Sigmoid colon (tissue), 7 donors: Measurements from ENCODE around the gene PHF10. TPM values are rescaled to one million over a fixed set of nuclear protein-coding genes. Genes with fewer than 3 reads are reported as not detected.

ENCODE experiments used
- DNase-seq: peaks from one replicate; pipeline ENCODE4 v3.0.0-alpha.2; 2019
- H3K27ac ChIP-seq, 4 donors: fragments of 200-600 bp; sonication (generic); one replicate each; pipeline ENCODE4 v1.5.1; 2016 to 2019; ENCODE audit warnings: mild to moderate bottlenecking in 1 of 4
- H3K27me3 ChIP-seq, 3 donors: fragments of 200-600 bp; sonication (generic); one replicate each; pipeline ENCODE4 v1.5.1; 2019; ENCODE audit warnings: mild to moderate bottlenecking in 1 of 3
- H3K36me3 ChIP-seq, 4 donors: fragments of 200-600 bp; sonication (generic); one replicate each; pipeline ENCODE4 v1.5.1; 2016 to 2019
- H3K4me1 ChIP-seq, 4 donors: fragments of 200-600 bp; sonication (generic); one replicate each; pipeline ENCODE4 v1.5.1; 2017 to 2019
- H3K4me3 ChIP-seq, 4 donors: fragments of 200-600 bp; sonication (generic); one replicate each; pipeline ENCODE4 v1.5.1; 2017 to 2019; ENCODE audit warnings: mild to moderate bottlenecking in 2 of 4, moderate library complexity in 1 of 4
- H3K9me3 ChIP-seq, 4 donors: fragments of 200-600 bp in 3 of 4; sonication (generic) in 3 of 4; one replicate each; pipeline versions ENCODE4 v1.5.1 to v1.6.1; 2013 to 2019
- EP300 ChIP-seq, 4 donors: sonication (generic); formaldehyde crosslinking; IDR thresholded peaks; one replicate each; pipeline ENCODE4 v1.6.1; 2017; ENCODE audit warnings: antibody characterized with exemption in 4 of 4
- POLR2A ChIP-seq, 2 donors: fragments of 450-650 bp; IDR thresholded peaks; one replicate each; pipeline ENCODE4 v1.6.1; 2016; ENCODE audit warnings: antibody characterized with exemption in 2 of 2, mild to moderate bottlenecking in 2 of 2, moderate library complexity in 2 of 2
- POLR2AphosphoS5 ChIP-seq, 4 donors: sonication (generic); formaldehyde crosslinking; IDR thresholded peaks; one replicate each; pipeline ENCODE4 v1.6.1; 2017; ENCODE audit warnings: antibody characterized with exemption in 4 of 4
- WGBS, 2 donors: extraction: QIAGEN DNeasy Blood & Tissue Kit; methylation state at CpG; one replicate each; pipeline ENCODE4 v1.1.7; 2013; 5-methylcytosine and 5-hydroxymethylcytosine counted together
- intact Hi-C: fragments of 100-400 bp; cut with DNase I; formaldehyde crosslinking; loops from one replicate; pipeline ENCODE4 v1.15.1; 2023
- polyA plus RNA-seq, 3 donors: library from polyadenylated mRNA; stranded (reverse); fragments of 200-250 nt; gene quantifications; one replicate each; pipeline ENCODE4 v1.2.3, GENCODE V29; 2013
- total RNA-seq, 4 donors: library from RNA; depleted of rRNA; stranded (reverse); fragments of >200 nt; gene quantifications; one replicate each; pipeline ENCODE4 v1.1.0, GENCODE V29; 2016
- TF ChIP-seq, protein P1 (sequence below), 4 experiments: fragments of 450-650 bp in 3 of 4; fragments of 200-600 bp in 1 of 4; IDR thresholded peaks; one replicate each; pipeline ENCODE4 v1.5.1; 2016 to 2019; ENCODE audit warnings: antibody characterized with exemption in 4 of 4, mild to moderate bottlenecking in 3 of 4, moderate library complexity in 2 of 4
- donor health status: healthy with polysubstance abuse.
- donor health status: Bipolar disorder and iron deficiency.
- donor health status: healthy.

The PHF10 gene
- total and polyA plus RNA-seq, 7 donors: 19.4 to 76.3 (median 64.8) TPM

DNA sequence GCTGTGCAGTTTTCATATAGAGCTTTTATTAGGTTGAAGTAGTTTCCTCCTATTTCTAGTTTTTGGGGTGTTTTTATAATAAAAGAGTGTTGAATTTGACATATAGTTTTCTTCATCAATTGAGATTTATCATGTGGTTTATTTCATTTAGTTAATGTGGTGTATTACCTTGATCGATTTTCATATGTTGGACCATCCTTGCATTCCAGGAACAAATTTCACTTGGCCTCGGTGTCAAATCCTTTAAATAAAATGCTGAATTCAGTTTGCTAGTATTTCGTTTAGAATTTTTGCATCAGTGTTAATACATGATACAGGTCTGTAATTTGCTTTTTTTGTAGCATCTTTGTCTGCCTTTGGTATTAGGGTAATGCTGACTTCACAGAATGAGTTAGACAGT lies 21.1 kb upstream of the PHF10 start:
- intact Hi-C loops: no loop called here
- TF ChIP-seq, protein P1, sequence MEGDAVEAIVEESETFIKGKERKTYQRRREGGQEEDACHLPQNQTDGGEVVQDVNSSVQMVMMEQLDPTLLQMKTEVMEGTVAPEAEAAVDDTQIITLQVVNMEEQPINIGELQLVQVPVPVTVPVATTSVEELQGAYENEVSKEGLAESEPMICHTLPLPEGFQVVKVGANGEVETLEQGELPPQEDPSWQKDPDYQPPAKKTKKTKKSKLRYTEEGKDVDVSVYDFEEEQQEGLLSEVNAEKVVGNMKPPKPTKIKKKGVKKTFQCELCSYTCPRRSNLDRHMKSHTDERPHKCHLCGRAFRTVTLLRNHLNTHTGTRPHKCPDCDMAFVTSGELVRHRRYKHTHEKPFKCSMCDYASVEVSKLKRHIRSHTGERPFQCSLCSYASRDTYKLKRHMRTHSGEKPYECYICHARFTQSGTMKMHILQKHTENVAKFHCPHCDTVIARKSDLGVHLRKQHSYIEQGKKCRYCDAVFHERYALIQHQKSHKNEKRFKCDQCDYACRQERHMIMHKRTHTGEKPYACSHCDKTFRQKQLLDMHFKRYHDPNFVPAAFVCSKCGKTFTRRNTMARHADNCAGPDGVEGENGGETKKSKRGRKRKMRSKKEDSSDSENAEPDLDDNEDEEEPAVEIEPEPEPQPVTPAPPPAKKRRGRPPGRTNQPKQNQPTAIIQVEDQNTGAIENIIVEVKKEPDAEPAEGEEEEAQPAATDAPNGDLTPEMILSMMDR (IDR thresholded peaks at IDR 0.05): no peak
- TF ChIP-seq POLR2AphosphoS5 (IDR thresholded peaks at IDR 0.05): no peak
- no peak for TF ChIP-seq POLR2A (IDR thresholded peaks at IDR 0.05)
- TF ChIP-seq EP300 (IDR thresholded peaks at IDR 0.05): no peak
- Histone ChIP-seq H3K36me3 (no peaks in the 10 kb centered on the region), H3K27ac (no peak overlapping the region), H3K4me1 (peaks cover 0 to 8% (median 4%) of the 10 kb centered on the region in 4 donors), H3K9me3 (no peaks in the 10 kb centered on the region), H3K4me3 (no peak overlapping the region), H3K27me3 (no peaks in the 10 kb centered on the region)
- DNase-seq: no peak
- WGBS, 2 donors: 89 to 92% methylated on average over 3 of the region's 3 CpGs

GRCh38 chr6:169741344-169741743 lies 17.0 kb upstream of the PHF10 start:
- H3K27ac ChIP-seq: no peak overlapping the region
- no peaks in the 10 kb centered on the region for H3K4me1 ChIP-seq
- TF ChIP-seq EP300 (IDR thresholded peaks at IDR 0.05): no peak
- TF ChIP-seq, protein P1 (IDR thresholded peaks at IDR 0.05): no peak
- no peak for TF ChIP-seq POLR2AphosphoS5 (IDR thresholded peaks at IDR 0.05)
- no peak for TF ChIP-seq POLR2A (IDR thresholded peaks at IDR 0.05)
- DNase-seq: no peak
- H3K27me3 ChIP-seq: no peaks in the 10 kb centered on the region
- intact Hi-C loops: no loop called here
- H3K4me3 ChIP-seq: no peak overlapping the region
- H3K36me3 ChIP-seq: no peaks in the 10 kb centered on the region
- no peaks in the 10 kb centered on the region for H3K9me3 ChIP-seq

DNA sequence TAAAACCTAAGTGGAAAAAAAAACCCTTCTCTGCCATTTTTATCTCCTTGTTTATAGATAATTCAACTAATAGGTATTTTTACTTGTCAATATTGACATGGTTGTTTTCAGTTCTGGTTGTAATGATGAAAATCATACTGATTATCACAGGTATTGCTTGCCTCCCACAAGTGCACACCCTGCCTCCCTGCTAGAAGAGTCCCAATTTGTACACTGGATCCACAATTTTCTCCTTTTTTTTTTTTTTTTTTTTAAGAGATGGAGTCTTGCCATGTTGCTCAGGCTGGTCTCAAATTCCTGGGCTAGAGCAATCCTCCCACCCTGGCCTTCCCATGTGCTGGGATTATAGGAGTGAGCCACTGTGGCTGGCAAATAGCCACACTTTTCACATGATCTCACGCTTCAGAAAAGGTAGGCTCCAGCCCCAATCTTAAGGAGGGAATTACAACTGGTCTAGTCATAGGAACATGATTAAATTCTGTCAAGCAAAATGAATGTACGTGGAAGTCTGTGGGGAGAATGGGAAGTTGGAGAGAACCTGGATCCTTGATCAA lies 14.8 kb upstream of the PHF10 start:
- TF ChIP-seq POLR2AphosphoS5 (IDR thresholded peaks at IDR 0.05) (no peak), POLR2A (IDR thresholded peaks at IDR 0.05) (no peak), EP300 (IDR thresholded peaks at IDR 0.05) (no peak)
- TF ChIP-seq, protein P1 (IDR thresholded peaks at IDR 0.05): no peak
- H3K9me3 ChIP-seq: no peaks in the 10 kb centered on the region
- no peak for DNase-seq
- no peaks in the 10 kb centered on the region for H3K4me1 ChIP-seq
- H3K4me3 ChIP-seq: no peak overlapping the region
- no peaks in the 10 kb centered on the region for H3K27me3 ChIP-seq
- intact Hi-C loops: no loop called here
- H3K27ac ChIP-seq: no peak overlapping the region
- no peaks in the 10 kb centered on the region for H3K36me3 ChIP-seq
- whole genome bisulfite sequencing, 2 donors: 92 to 97% methylated on average over 2 of the region's 2 CpGs

DNA sequence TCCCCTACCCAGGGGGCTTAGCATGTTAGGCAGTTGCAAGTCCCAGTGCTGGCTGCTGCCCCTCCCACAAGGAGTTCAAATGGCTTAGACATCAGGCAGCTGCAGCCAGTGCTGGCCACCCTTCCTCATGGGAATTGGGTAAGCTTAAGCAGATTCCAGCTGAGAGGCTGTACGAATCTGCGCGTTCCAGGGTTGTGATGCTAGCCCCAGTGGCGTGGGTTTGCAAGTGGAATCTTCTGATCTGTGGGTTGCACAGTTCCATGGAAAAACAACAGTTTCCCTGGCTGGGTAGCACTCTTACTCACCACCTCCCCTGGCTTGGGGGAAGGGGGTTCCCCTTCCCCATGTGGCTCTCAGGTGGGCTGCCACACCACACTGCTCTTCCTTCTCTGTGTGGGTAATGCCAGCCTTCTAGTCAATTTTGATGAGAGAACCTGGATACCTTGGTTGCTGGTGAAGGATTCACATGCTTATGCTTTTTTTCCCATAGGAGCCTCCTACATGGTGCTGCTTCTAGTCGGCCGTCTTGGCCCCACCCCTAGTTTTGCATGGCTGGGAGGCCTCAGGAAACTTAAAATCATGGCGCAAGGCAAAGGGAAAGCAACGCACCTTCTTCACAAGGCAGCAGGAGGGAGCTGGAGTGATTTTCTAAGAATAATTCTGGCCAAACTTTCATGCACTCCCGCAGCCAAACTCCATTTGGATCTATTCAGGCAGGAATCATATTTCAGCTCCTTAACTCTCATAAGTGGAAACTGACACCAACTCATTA lies 14.1 kb upstream of the PHF10 start:
- DNase-seq: no peak
- 84 to 87% methylated on average over 9 of the region's 9 CpGs for WGBS, 2 donors
- TF ChIP-seq EP300 (IDR thresholded peaks at IDR 0.05) (no peak), POLR2AphosphoS5 (IDR thresholded peaks at IDR 0.05) (no peak), POLR2A (IDR thresholded peaks at IDR 0.05) (no peak)
- TF ChIP-seq, protein P1 (IDR thresholded peaks at IDR 0.05): no peak
- no peak overlapping the region for H3K4me3 ChIP-seq
- no peak overlapping the region for H3K27ac ChIP-seq
- H3K9me3 ChIP-seq: no peaks in the 10 kb centered on the region
- H3K27me3 ChIP-seq: no peaks in the 10 kb centered on the region
- H3K36me3 ChIP-seq: no peaks in the 10 kb centered on the region
- intact Hi-C loops: no loop called here
- H3K4me1 ChIP-seq: no peaks in the 10 kb centered on the region
